GM12874 (cell line): ENCODE results near the gene MTG2.

Source experiments
- CTCF ChIP-seq: IDR thresholded peaks from 2 replicates; pipeline ENCODE4 v1.5.1; 2011; ENCODE audit warnings: low read depth, mild to moderate bottlenecking, control low read depth, low read length, moderate library complexity; ENCODE audit not compliant: insufficient read depth

Gene MTG2

GRCh38 chr20:62237514-62237800, 54.6 kb downstream of the MTG2 start:
- TF ChIP-seq CTCF: no peak

GRCh38 chr20:62237801-62238568, 55.2 kb downstream of the MTG2 start, which contains the start of gene OSBPL2:
Gene OSBPL2 (plus strand): TSS chr20:62238521. CDS start chr20:62256185, 17,664 bp downstream.
- no peak for TF ChIP-seq CTCF

DNA sequence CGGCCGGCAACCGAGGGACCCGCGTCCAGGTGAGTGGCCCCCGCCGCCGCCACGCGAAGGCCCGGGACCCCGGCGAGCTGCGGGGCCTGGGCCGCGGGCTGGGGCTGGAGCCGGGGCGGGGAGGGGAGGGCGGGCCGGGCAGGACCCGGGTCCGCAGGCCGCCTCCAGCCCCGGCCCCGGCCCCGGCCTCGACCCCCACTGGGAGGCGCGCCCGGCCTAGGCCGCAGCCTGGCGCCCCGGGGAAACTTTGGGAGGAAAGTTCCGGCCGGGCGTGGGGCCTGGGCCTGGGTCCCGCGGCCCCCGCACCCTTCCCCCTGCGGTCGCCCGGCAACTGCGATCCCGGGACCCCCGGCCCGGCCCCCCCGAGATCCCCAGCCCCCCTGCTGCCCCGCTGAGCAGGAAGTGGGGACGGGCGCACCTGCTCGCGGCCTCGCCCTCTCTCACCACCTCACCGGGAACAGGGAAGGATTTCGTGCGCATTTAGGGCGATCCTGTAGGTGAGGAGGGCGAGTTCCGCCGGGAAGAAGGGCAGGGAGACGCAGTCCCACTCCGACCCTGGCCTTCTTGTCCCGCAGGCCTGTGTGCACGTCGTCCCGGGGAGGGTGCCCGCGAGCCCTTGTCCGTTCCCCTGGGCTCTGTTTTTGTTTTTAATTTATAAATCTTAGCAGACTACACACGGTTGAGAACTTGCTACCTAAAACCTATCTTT, 55.9 kb downstream of the MTG2 start:
- TF ChIP-seq CTCF: no peak

DNA sequence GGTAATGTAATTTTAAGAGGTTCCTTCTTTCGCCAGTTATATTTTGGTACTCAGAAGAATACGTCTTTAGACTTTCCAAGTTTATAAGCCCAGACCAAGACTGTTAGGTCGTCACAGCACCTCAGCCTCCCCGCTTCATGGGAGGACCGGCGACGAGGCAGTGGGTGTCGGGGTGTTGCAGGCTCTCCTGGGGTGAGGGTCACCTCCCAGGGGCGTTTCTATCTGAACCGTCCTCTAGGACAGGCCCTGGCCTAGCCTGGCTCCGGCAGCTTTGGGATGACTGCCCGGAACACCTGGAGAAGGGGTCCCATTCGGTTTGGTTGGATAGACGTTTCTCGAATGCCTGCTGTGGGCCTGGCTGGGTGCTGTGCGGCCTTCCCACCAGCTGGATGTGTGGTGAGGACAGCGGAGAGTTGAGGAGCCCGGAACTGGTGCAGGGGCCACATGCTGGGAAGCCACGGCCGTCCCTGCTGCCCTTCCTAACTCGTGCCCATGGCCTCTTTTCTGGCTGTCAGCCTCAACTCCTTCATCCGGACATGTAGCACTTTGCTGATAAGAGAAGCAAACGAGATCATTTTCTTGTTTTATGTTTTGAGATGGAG, 56.6 kb downstream of the MTG2 start:
- TF ChIP-seq CTCF: no peak

- TF ChIP-seq CTCF: no peak
Measured at GRCh38 chr20:62240020-62240685, 57.3 kb downstream of the MTG2 start.

GRCh38 chr20:62241506-62241905, 58.7 kb downstream of the MTG2 start:
- TF ChIP-seq CTCF: no peak

- TF ChIP-seq CTCF: no peak
Measured at GRCh38 chr20:62242176-62242575, 59.3 kb downstream of the MTG2 start.
